Type B pancreatic cell (in vitro differentiated cells): ENCODE results near the gene AK9. TPM values are rescaled to one million over a fixed set of nuclear protein-coding genes. Genes with fewer than 3 reads are reported as not detected.

ENCODE experiments used
- DNase-seq: peaks from one replicate; pipeline ENCODE4 v3.0.0; 2021; ENCODE audit warnings: mixed read lengths; ENCODE audit not compliant: unreplicated experiment; ENCODE audit errors: extremely low spot score
- H3K27ac Mint-ChIP-seq: 2 replicates; pipeline ENCODE4 v1.8.0; 2021; ENCODE audit warnings: mild to moderate bottlenecking, mixed read lengths
- H3K27me3 Mint-ChIP-seq: 2 replicates; pipeline ENCODE4 v1.8.0; 2021; ENCODE audit warnings: mixed read lengths
- H3K36me3 Mint-ChIP-seq: 2 replicates; pipeline ENCODE4 v1.8.0; 2021; ENCODE audit warnings: mixed read lengths
- H3K4me1 Mint-ChIP-seq: one replicate; pipeline ENCODE4 v1.8.0; 2021; ENCODE audit warnings: mixed read lengths; ENCODE audit not compliant: unreplicated experiment
- H3K4me3 Mint-ChIP-seq: 2 replicates; pipeline ENCODE4 v1.8.0; 2021; ENCODE audit warnings: mild to moderate bottlenecking, mixed read lengths
- H3K9me3 Mint-ChIP-seq: 2 replicates; pipeline ENCODE4 v1.8.0; 2021; ENCODE audit warnings: mixed read lengths
- CTCF ChIP-seq: fragments of 200-600 bp; sonication (generic); conservative IDR thresholded peaks from 2 replicates; pipeline ENCODE4 v1.5.0; 2021; ENCODE audit warnings: antibody characterized with exemption, mild to moderate bottlenecking
- total RNA-seq: library from RNA; stranded (reverse); gene quantifications from 2 replicates; pipeline ENCODE4 v1.2.1, GENCODE V29; 2021; ENCODE audit warnings: low replicate concordance

Gene AK9
- total RNA-seq, 1 donor from 2014 or later: 8.1 TPM

GRCh38 chr6:109485266-109485935 lies 205.6 kb downstream of the AK9 start:
- H3K36me3 Mint-ChIP-seq: peaks cover 17% of the 10 kb centered on the region
- no peaks in the 10 kb centered on the region for H3K9me3 Mint-ChIP-seq
- peak overlapping the region; percentile 42 for H3K4me3 Mint-ChIP-seq
- peaks cover 18% of the 10 kb centered on the region for H3K4me1 Mint-ChIP-seq
- H3K27ac Mint-ChIP-seq: peak overlapping the region; percentile 85
- DNase-seq: no peak
- TF ChIP-seq CTCF: no peak
- no peaks in the 10 kb centered on the region for H3K27me3 Mint-ChIP-seq

DNA sequence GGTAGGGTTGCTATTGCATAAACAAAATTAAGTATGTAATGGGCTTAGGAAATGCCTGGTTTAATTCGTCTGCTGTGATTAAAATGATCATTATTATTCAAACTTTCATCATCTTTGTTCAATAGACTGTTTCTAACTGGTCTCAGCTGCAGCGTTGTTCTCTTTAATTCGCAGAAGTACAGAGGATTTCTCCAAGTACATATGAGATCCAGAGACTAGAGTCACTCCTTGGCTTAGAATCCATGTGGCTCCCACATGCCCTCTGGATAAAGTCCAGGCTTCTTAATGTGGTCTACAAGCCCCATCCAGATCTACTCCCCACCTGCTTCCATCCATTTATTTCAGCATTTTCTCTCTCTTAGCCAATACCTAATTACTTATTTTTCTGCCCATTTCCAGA lies 206.9 kb downstream of the AK9 start:
- Mint-ChIP-seq H3K36me3 (peaks cover 22% of the 10 kb centered on the region), H3K4me3 (peak overlapping the region; percentile 85), H3K27me3 (no peaks in the 10 kb centered on the region), H3K27ac (peak overlapping the region; percentile 75), H3K9me3 (no peaks in the 10 kb centered on the region), H3K4me1 (peaks cover 23% of the 10 kb centered on the region)
- no peak for DNase-seq
- no peak for TF ChIP-seq CTCF

DNA sequence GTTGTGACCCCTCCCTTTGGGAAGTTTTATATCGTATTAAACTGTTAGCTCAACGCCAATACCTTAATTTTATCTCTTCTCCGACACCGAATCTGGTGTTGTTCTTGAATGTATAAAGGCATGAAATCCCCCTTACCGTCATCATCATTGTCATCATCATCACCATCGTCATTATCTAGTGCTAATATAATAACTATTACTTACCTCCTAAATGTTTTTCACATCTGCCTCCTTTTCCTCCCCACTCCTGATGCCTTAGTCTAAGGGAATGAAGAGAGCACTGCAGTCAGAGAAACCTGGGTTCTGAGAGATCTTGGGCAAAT lies 207.3 kb downstream of the AK9 start:
- Mint-ChIP-seq H3K36me3 (peaks cover 24% of the 10 kb centered on the region), H3K27ac (peak overlapping the region; percentile 75), H3K27me3 (no peaks in the 10 kb centered on the region), H3K9me3 (no peaks in the 10 kb centered on the region), H3K4me3 (peak overlapping the region; percentile 85), H3K4me1 (peaks cover 28% of the 10 kb centered on the region)
- TF ChIP-seq CTCF: no peak
- no peak for DNase-seq

DNA sequence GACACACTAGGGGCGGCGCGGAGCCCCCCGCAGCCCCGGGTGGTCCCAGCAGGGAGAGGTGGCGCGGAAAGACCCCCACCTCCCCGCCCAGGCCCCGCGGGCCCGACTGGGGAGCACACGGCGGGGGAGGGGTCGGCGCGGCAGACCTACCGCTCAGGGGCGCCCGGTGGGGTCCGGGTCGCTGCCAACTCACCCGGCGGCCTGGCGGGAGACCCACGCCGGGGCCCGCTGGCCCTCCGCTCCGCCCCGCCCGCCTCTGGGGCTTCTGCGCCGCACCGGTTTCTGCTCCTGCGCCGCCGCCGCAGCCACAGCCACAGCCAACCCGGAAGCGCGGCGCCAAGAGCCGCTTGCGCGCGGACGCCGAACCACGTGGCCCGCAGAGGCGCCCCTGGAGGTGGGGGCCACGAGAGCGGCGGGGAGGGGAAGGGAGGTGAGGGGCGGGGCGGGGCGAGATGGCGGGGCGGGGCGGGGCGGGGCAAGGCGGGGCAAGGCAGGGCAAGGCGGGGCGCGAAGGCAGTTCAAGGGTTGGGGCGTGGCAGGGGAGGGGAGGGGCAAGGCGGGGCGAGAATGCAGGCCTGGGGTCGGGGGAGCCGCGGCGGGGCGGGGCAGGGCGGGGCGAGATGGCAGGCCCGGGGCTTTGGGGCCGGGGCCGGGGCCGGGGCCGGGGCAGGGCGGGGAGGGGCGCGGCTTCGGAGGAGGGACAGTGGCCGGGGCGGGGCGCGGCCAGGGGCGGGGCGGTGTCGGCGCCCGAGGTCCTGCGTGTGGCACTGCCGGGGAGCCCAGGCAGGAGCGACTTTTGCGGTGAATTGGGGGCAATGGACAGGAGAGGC lies 207.9 kb downstream of the AK9 start, which contains the start of gene ZBTB24:
Gene ZBTB24, minus strand, starts transcription at position 315 of the 830 bp plus-strand sequence. CDS start 1,193 bp downstream, outside the sequence.
- peaks cover 33% of the 10 kb centered on the region for H3K4me1 Mint-ChIP-seq
- peak within 1 kb of the TSS; percentile 87 for H3K27ac Mint-ChIP-seq
- TF ChIP-seq CTCF: no peak
- peaks cover 24% of the 10 kb centered on the region for H3K36me3 Mint-ChIP-seq
- peak; percentile 93 for DNase-seq
- no peaks in the 10 kb centered on the region for H3K27me3 Mint-ChIP-seq
- no peaks in the 10 kb centered on the region for H3K9me3 Mint-ChIP-seq
- H3K4me3 Mint-ChIP-seq: peak within 1 kb of the TSS; percentile 97

DNA sequence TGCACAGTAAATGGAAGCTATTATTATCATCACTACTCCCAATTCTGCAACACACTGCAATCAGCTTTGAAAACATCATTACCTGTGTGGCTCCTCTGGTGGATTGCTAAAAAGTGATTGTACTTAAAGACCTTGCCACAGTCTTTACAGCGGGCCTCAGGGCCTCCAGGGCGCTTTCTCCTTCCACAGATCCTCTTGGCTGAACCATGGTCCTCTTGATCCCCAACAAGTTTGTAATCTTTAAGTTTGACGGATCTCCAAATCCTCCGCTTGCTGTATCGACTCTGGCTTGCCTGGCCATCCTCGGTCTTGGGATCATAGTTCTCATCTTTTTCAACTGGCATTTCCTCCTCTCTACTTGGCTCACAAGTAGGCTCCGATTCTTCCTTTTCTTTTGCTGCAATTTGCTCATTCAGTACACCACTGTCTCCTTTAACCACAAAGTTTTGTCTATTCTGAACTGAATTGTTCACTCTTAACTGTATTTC lies 210.0 kb downstream of the AK9 start:
- no peak for TF ChIP-seq CTCF
- H3K4me3 Mint-ChIP-seq: peak overlapping the region; percentile 97
- DNase-seq: no peak
- H3K27ac Mint-ChIP-seq: no peak overlapping the region
- H3K9me3 Mint-ChIP-seq: no peaks in the 10 kb centered on the region
- H3K4me1 Mint-ChIP-seq: peaks cover 41% of the 10 kb centered on the region
- no peaks in the 10 kb centered on the region for H3K27me3 Mint-ChIP-seq
- peaks cover 29% of the 10 kb centered on the region for H3K36me3 Mint-ChIP-seq
